PFSK-1 (cell line): ENCODE measurements around the gene ARHGEF12.

Source experiments
- FOXP2 ChIP-seq: optimal IDR thresholded peaks from 2 replicates; pipeline ENCODE3; 2011; ENCODE audit warnings: borderline replicate concordance, control low read depth, inconsistent platforms; ENCODE audit not compliant: insufficient read depth; ENCODE audit errors: extremely low read length, extremely low read depth
- POLR2AphosphoS5 ChIP-seq: IDR thresholded peaks from 2 replicates; pipeline ENCODE4 v1.6.1; 2012; ENCODE audit warnings: low read depth, mild to moderate bottlenecking, control low read depth, low read length, moderate library complexity
- REST ChIP-seq, 2 experiments: IDR thresholded peaks; 2 replicates each; pipeline versions ENCODE4 v1.6.1 to v1.8.0; 2011 to 2012; ENCODE audit warnings: low read depth in 2 of 2, low read length in 2 of 2, control low read depth in 1 of 2, inconsistent platforms in 1 of 2, mild to moderate bottlenecking in 1 of 2, moderate library complexity in 1 of 2; ENCODE audit not compliant: insufficient read depth in 1 of 2
- SIN3A ChIP-seq: IDR thresholded peaks from 2 replicates; pipeline ENCODE4 v1.6.1; 2012; ENCODE audit warnings: mild to moderate bottlenecking, low read length, moderate library complexity, borderline replicate concordance; ENCODE audit not compliant: insufficient read depth
- TAF1 ChIP-seq: IDR thresholded peaks from 2 replicates; pipeline ENCODE4 v1.6.1; 2012; ENCODE audit warnings: low read length, control low read depth, borderline replicate concordance; ENCODE audit not compliant: insufficient read depth

The ARHGEF12 gene

GRCh38 chr11:120420572-120420971, 84.4 kb downstream of the ARHGEF12 start:
- TF ChIP-seq FOXP2 (no peak), POLR2AphosphoS5 (no peak), SIN3A (no peak), TAF1 (no peak), REST (IDR thresholded peaks at IDR 0.05; ENCODE audit: insufficient read depth in 1 of 2, low read depth in 2 of 2, low read length in 2 of 2) (no peak)

GRCh38 chr11:120424185-120424969, 88.2 kb downstream of the ARHGEF12 start:
- TF ChIP-seq SIN3A (no peak), FOXP2 (no peak), TAF1 (no peak), REST (IDR thresholded peaks at IDR 0.05; ENCODE audit: insufficient read depth in 1 of 2, low read depth in 2 of 2, low read length in 2 of 2) (no peak), POLR2AphosphoS5 (no peak)

GRCh38 chr11:120424970-120425332, 88.7 kb downstream of the ARHGEF12 start:
- TF ChIP-seq REST (IDR thresholded peaks at IDR 0.05; ENCODE audit: insufficient read depth in 1 of 2, low read depth in 2 of 2, low read length in 2 of 2): no peak
- TF ChIP-seq SIN3A: no peak
- TF ChIP-seq FOXP2: no peak
- TF ChIP-seq POLR2AphosphoS5: no peak
- TF ChIP-seq TAF1: no peak

GRCh38 chr11:120425527-120425926, 89.3 kb downstream of the ARHGEF12 start:
- TF ChIP-seq FOXP2 (no peak), POLR2AphosphoS5 (no peak), SIN3A (no peak), REST (IDR thresholded peaks at IDR 0.05; ENCODE audit: insufficient read depth in 1 of 2, low read depth in 2 of 2, low read length in 2 of 2) (no peak), TAF1 (no peak)

- TF ChIP-seq REST (IDR thresholded peaks at IDR 0.05; ENCODE audit: insufficient read depth in 1 of 2, low read depth in 2 of 2, low read length in 2 of 2) (no peak), POLR2AphosphoS5 (no peak), SIN3A (no peak), TAF1 (no peak), FOXP2 (no peak)
Measured at GRCh38 chr11:120430146-120430545, 93.9 kb downstream of the ARHGEF12 start.
